CD14-positive monocyte (primary cell): ENCODE results near the gene PVRIG. TPM values are rescaled to one million over a fixed set of nuclear protein-coding genes. Genes with fewer than 3 reads are reported as not detected.
"Not testable (repeated sequence)": the region's sequence is repeated elsewhere in the genome, so short reads cannot be mapped to it uniquely, and the experiment has no call there.

Experiments used
- DNase-seq, 3 donors: peaks; one replicate each; pipeline ENCODE4 v3.0.0-alpha.2; 2011 to 2022
- H2AFZ ChIP-seq: 2 replicates; pipeline ENCODE4 v1.6.0; 2012; ENCODE audit warnings: mild to moderate bottlenecking, low read depth, low read length, inconsistent platforms; ENCODE audit not compliant: insufficient read depth, poor library complexity, severe bottlenecking
- H3K27ac ChIP-seq, 2 donors: 1 replicate in 1 of 2; 2 replicates in 1 of 2; pipeline ENCODE4 v1.5.1; 2012 to 2013; ENCODE audit warnings: low read length in 2 of 2, control low read depth in 1 of 2, inconsistent platforms in 1 of 2, low read depth in 1 of 2, mild to moderate bottlenecking in 1 of 2
- H3K27me3 ChIP-seq, 2 donors: one replicate each; pipeline versions ENCODE4 v1.6.0 to v1.6.1; 2011 to 2013; ENCODE audit warnings: low read length in 2 of 2; ENCODE audit not compliant: control insufficient read depth in 2 of 2, insufficient read depth in 2 of 2
- H3K36me3 ChIP-seq, 2 donors: replicated peaks in 1 of 2; 1 replicate in 1 of 2; 2 replicates in 1 of 2; pipeline versions ENCODE4 v1.5.1 to v1.6.1; 2012 to 2013; ENCODE audit warnings: low read length in 2 of 2, control low read depth in 1 of 2, inconsistent platforms in 1 of 2, mild to moderate bottlenecking in 1 of 2; ENCODE audit not compliant: insufficient read depth in 2 of 2, control insufficient read depth in 1 of 2
- H3K4me1 ChIP-seq, 2 donors: 1 replicate in 1 of 2; 2 replicates in 1 of 2; pipeline versions ENCODE4 v1.5.1 to v1.6.1; 2012 to 2013; ENCODE audit warnings: low read length in 2 of 2, control low read depth in 1 of 2, inconsistent platforms in 1 of 2, mild to moderate bottlenecking in 1 of 2, moderate library complexity in 1 of 2; ENCODE audit not compliant: insufficient read depth in 2 of 2, control insufficient read depth in 1 of 2
- H3K4me2 ChIP-seq: replicated peaks from 2 replicates; pipeline ENCODE3; 2012; ENCODE audit warnings: low read length, moderate library complexity, mild to moderate bottlenecking; ENCODE audit not compliant: poor library complexity, severe bottlenecking; ENCODE audit errors: extremely low read depth
- H3K4me3 ChIP-seq, 3 experiments: fragments of 200-600 bp in 1 of 3; sonication (generic) in 1 of 3; replicated peaks in 1 of 3; 1 replicate in 2 of 3; 2 replicates in 1 of 3; pipeline ENCODE4 v1.5.1; 2011 to 2013; ENCODE audit warnings: low read length in 3 of 3, mild to moderate bottlenecking in 3 of 3, control low read depth in 2 of 3, low read depth in 2 of 3, inconsistent platforms in 1 of 3, moderate library complexity in 1 of 3
- H3K79me2 ChIP-seq: 2 replicates; pipeline ENCODE4 v1.6.0; 2012; ENCODE audit warnings: mild to moderate bottlenecking, control low read depth, inconsistent platforms, low read length, moderate library complexity; ENCODE audit not compliant: insufficient read depth
- H3K9ac ChIP-seq: 2 replicates; pipeline ENCODE4 v1.6.0; 2017; ENCODE audit warnings: low read length, mild to moderate bottlenecking; ENCODE audit not compliant: insufficient read depth, poor library complexity, severe bottlenecking
- H3K9me3 ChIP-seq, 2 donors: replicated peaks in 1 of 2; 1 replicate in 1 of 2; 2 replicates in 1 of 2; pipeline versions ENCODE4 v1.5.1 to v1.6.1; 2012 to 2013; ENCODE audit warnings: low read length in 2 of 2, control low read depth in 1 of 2; ENCODE audit not compliant: control insufficient read depth in 1 of 2, insufficient read depth in 1 of 2
- H4K20me1 ChIP-seq: 2 replicates; pipeline ENCODE4 v1.6.0; 2012; ENCODE audit warnings: mild to moderate bottlenecking, low read length, control low read depth, moderate library complexity; ENCODE audit not compliant: insufficient read depth
- H3K27ac Mint-ChIP-seq, 7 donors: one replicate each; pipeline ENCODE4 v1.8.0; 2020; ENCODE audit warnings: mild to moderate bottlenecking in 7 of 7, mixed read lengths in 7 of 7, moderate library complexity in 6 of 7, inconsistent platforms in 2 of 7
- H3K27me3 Mint-ChIP-seq, 3 donors: one replicate each; pipeline ENCODE4 v1.8.0; 2021 to 2022; ENCODE audit warnings: low read depth in 3 of 3, mild to moderate bottlenecking in 3 of 3, mixed read lengths in 3 of 3, moderate library complexity in 3 of 3, inconsistent platforms in 1 of 3
- H3K36me3 Mint-ChIP-seq, 2 donors: one replicate each; pipeline ENCODE4 v1.8.0; 2020; ENCODE audit warnings: mixed read lengths in 2 of 2, inconsistent platforms in 1 of 2, mild to moderate bottlenecking in 1 of 2
- H3K4me1 Mint-ChIP-seq: one replicate; pipeline ENCODE4 v1.8.0; 2020; ENCODE audit warnings: mild to moderate bottlenecking, mixed read lengths
- H3K4me3 Mint-ChIP-seq, 2 donors: one replicate each; pipeline ENCODE4 v1.8.0; 2020; ENCODE audit warnings: mild to moderate bottlenecking in 2 of 2, mixed read lengths in 2 of 2, moderate library complexity in 1 of 2
- H3K9me3 Mint-ChIP-seq, 7 donors: one replicate each; pipeline ENCODE4 v1.8.0; 2020 to 2022; ENCODE audit warnings: mixed read lengths in 7 of 7, mild to moderate bottlenecking in 6 of 7, moderate library complexity in 6 of 7, inconsistent platforms in 2 of 7
- CTCF ChIP-seq: fragments of 200-600 bp; IDR thresholded peaks from one replicate; pipeline ENCODE4 v1.8.0; 2022; ENCODE audit warnings: antibody characterized with exemption, mild to moderate bottlenecking
- WGBS: methylation state at CpG from one replicate; pipeline ENCODE4 v1.1.5; 2013; ENCODE audit warnings: missing lambda C conversion rate; ENCODE audit not compliant: insufficient coverage; 5-methylcytosine and 5-hydroxymethylcytosine counted together
- intact Hi-C, 2 donors: fragments of 100-400 bp; cut with micrococcal nuclease; formaldehyde crosslinking; loops; one replicate each; pipeline versions ENCODE4 v1.15.0 to v1.15.1; 2023
- polyA plus RNA-seq, 3 donors: library from polyadenylated mRNA; depleted of rRNA in 1 of 3; unstranded in 2 of 3; stranded (reverse) in 1 of 3; fragments of 300-500 nt in 2 of 3; fragments of >200 nt in 1 of 3; fragmentation: Illumina TruSeq in 2 of 3; gene quantifications; 1 replicate in 2 of 3; 2 replicates in 1 of 3; pipeline ENCODE4 v1.2.3, GENCODE V29; 2012 to 2021

The PVRIG gene
- polyA plus RNA-seq, 3 donors, result 0.27 to 0.38 TPM; not detected in 1

GRCh38 chr7:100266576-100267354 is 47.0 kb downstream of the PVRIG start:
- no peak for DNase-seq
- Mint-ChIP-seq H3K36me3 (peaks cover 1 to 3% of the 10 kb centered on the region in 2 donors), H3K27me3 (peaks cover 13 to 20% (median 15%) of the 10 kb centered on the region in 3 donors), H3K4me1 (peaks cover 10% of the 10 kb centered on the region), H3K9me3 (peaks cover 0 to 2% (median 0%) of the 10 kb centered on the region in 7 donors), H3K4me3 (no peak overlapping the region), H3K27ac (no peak overlapping the region)
- no peak for TF ChIP-seq CTCF
- Histone ChIP-seq H3K36me3 (no peaks in the 10 kb centered on the region), H3K27ac (no peak overlapping the region), H3K4me1 (peaks cover 0 to 3% of the 10 kb centered on the region in 2 donors), H3K9me3 (no peaks in the 10 kb centered on the region), H3K4me3 (no peak overlapping the region), H2AFZ (no peak overlapping the region), H3K27me3 (peaks cover 2 to 8% of the 10 kb centered on the region in 2 donors), H3K79me2 (no peaks in the 10 kb centered on the region), H3K4me2 (no peak overlapping the region), H4K20me1 (no peaks in the 10 kb centered on the region), H3K9ac (no peak overlapping the region)
- 96% methylated on average over 7 of the region's 10 CpGs for WGBS
- intact Hi-C loops, result no loop called here

GRCh38 chr7:100267648-100268047 is 47.9 kb downstream of the PVRIG start:
- Mint-ChIP-seq H3K4me1 (peaks cover 13% of the 10 kb centered on the region), H3K36me3 (peaks cover 0 to 3% of the 10 kb centered on the region in 2 donors), H3K27me3 (peaks cover 13 to 23% (median 17%) of the 10 kb centered on the region in 3 donors), H3K27ac (peak overlapping the region in 1 of 7 donors; percentile 55), H3K9me3 (peaks cover 0 to 2% (median 0%) of the 10 kb centered on the region in 7 donors), H3K4me3 (no peak overlapping the region)
- no peak for TF ChIP-seq CTCF
- no peaks in the 10 kb centered on the region for H3K36me3 ChIP-seq
- no peak for DNase-seq
- no peak overlapping the region for H3K9ac ChIP-seq
- intact Hi-C loops, result no loop called here
- H3K4me1 ChIP-seq, result peaks cover 6% of the 10 kb centered on the region in 2 donors
- H3K4me3 ChIP-seq, result no peak overlapping the region
- 98% methylated on average over 6 of the region's 6 CpGs for WGBS
- peaks cover 2 to 8% of the 10 kb centered on the region in 2 donors for H3K27me3 ChIP-seq
- H3K4me2 ChIP-seq, result no peak overlapping the region
- no peaks in the 10 kb centered on the region for H4K20me1 ChIP-seq
- H3K9me3 ChIP-seq, result no peaks in the 10 kb centered on the region
- H3K27ac ChIP-seq, result no peak overlapping the region
- H2AFZ ChIP-seq, result no peak overlapping the region
- H3K79me2 ChIP-seq, result no peaks in the 10 kb centered on the region

GRCh38 chr7:100268882-100269281 is 49.1 kb downstream of the PVRIG start:
- H3K9me3 Mint-ChIP-seq, H3K9me3 ChIP-seq, H3K4me2 ChIP-seq, H3K36me3 ChIP-seq, DNase-seq, H3K36me3 Mint-ChIP-seq, H4K20me1 ChIP-seq, H3K27ac ChIP-seq, intact Hi-C loops, H3K9ac ChIP-seq, H3K4me3 ChIP-seq, H3K4me1 ChIP-seq, H3K27ac Mint-ChIP-seq, H2AFZ ChIP-seq, H3K4me3 Mint-ChIP-seq, H3K27me3 ChIP-seq, H3K79me2 ChIP-seq: not testable (repeated sequence)
- H3K4me1 Mint-ChIP-seq, result peaks cover 13% of the 10 kb centered on the region
- H3K27me3 Mint-ChIP-seq, result peaks cover 13 to 25% (median 19%) of the 10 kb centered on the region in 3 donors
- 95% methylated on average over 7 of the region's 11 CpGs for WGBS
